AG09309 (cell line): ENCODE data around the gene SERPINA6.

ENCODE experiments used
- DNase-seq: peaks from one replicate; pipeline ENCODE4 v3.0.0-alpha.2; 2010; ENCODE audit warnings: low read depth
- H3K4me3 ChIP-seq: 2 replicates; pipeline ENCODE4 v1.5.1; 2011; ENCODE audit warnings: mild to moderate bottlenecking, low read depth, low read length, moderate library complexity; ENCODE audit not compliant: control insufficient read depth
- CTCF ChIP-seq: IDR thresholded peaks from 2 replicates; pipeline ENCODE4 v1.5.1; 2011; ENCODE audit warnings: mild to moderate bottlenecking, low read depth, low read length, inconsistent platforms; ENCODE audit not compliant: insufficient read depth, control insufficient read depth; ENCODE audit errors: missing control alignments

Gene SERPINA6

GRCh38 chr14:94367347-94368242, 44.5 kb upstream of the SERPINA6 start:
- TF ChIP-seq CTCF = no peak
- no peak for DNase-seq
- H3K4me3 ChIP-seq = no peak overlapping the region

- no peak for DNase-seq
- no peak for TF ChIP-seq CTCF
These were observed 43.2 kb upstream of the SERPINA6 start, which contains the start of gene SERPINA2 for GRCh38 chr14:94366146-94366915. SERPINA2 (minus strand) TSS chr14:94366698.

GRCh38 chr14:94365624-94366023, 42.5 kb upstream of the SERPINA6 start:
- no peak for DNase-seq
- TF ChIP-seq CTCF = no peak
- H3K4me3 ChIP-seq = no peak overlapping the region

More at GRCh38 chr14:94366146-94366915, 43.2 kb upstream of the SERPINA6 start, which contains the start of gene SERPINA2:
- H3K4me3 ChIP-seq = no peak within 1 kb of the TSS

GRCh38 chr14:94364964-94365363, 41.8 kb upstream of the SERPINA6 start:
- H3K4me3 ChIP-seq = no peak overlapping the region
- no peak for TF ChIP-seq CTCF
- no peak for DNase-seq

- DNase-seq = no peak
- TF ChIP-seq CTCF = no peak
- no peak overlapping the region for H3K4me3 ChIP-seq
These were observed 40.9 kb upstream of the SERPINA6 start for GRCh38 chr14:94364037-94364436.

GRCh38 chr14:94363151-94363624, 40.1 kb upstream of the SERPINA6 start:
- DNase-seq = no peak
- no peak overlapping the region for H3K4me3 ChIP-seq
- TF ChIP-seq CTCF = no peak
